Panc1 (cell line): ENCODE results near the gene RSPO4. TPM values are rescaled to one million over a fixed set of nuclear protein-coding genes. Genes with fewer than 3 reads are reported as not detected.

Source experiments
- ATAC-seq: fragments of 200-7000 bp; cut with Tn5 transposase; 2 replicates; pipeline ENCODE4 v1.9.1; 2020; ENCODE audit warnings: mild to moderate bottlenecking, moderate library complexity
- BruUV-seq: library from RNA; stranded (reverse); fragments of 400-500 nt; replicated peaks from 2 replicates; lab custom pipeline; 2021; lab: Mats Ljungman, UMichigan
- CTCF ChIA-PET: fragments of 300-600 bp; sonication (Branson Sonifier 250); formaldehyde crosslinking; loops from one replicate; lab custom pipeline; 2022; ENCODE audit warnings: antibody characterized with exemption; lab: Charles Lee
- POLR2A ChIA-PET: fragments of 300-600 bp; sonication (Branson Sonifier 250); formaldehyde crosslinking; loops from one replicate; lab custom pipeline; 2022; ENCODE audit warnings: antibody characterized with exemption; lab: Charles Lee
- DNase-seq: peaks from one replicate; pipeline ENCODE4 v3.0.0-alpha.2; 2010; ENCODE audit warnings: low read depth, low spot score
- H3K27ac ChIP-seq: 2 replicates; pipeline ENCODE4 v1.5.1; 2011; ENCODE audit warnings: mild to moderate bottlenecking, low read length, inconsistent platforms
- H3K27me3 ChIP-seq: fragments of 200-500 bp; sonication (Bioruptor generic); 2 replicates; pipeline ENCODE4 v1.6.0; 2014; ENCODE audit warnings: low read length, inconsistent platforms; ENCODE audit not compliant: control insufficient read depth, insufficient read depth
- H3K36me3 ChIP-seq: fragments of 200-500 bp; sonication (Bioruptor generic); 2 replicates; pipeline ENCODE4 v1.5.1; 2014; ENCODE audit warnings: inconsistent platforms, mild to moderate bottlenecking, low read length, moderate library complexity; ENCODE audit not compliant: control insufficient read depth, insufficient read depth
- H3K4me1 ChIP-seq: 2 replicates; pipeline ENCODE4 v1.5.1; 2011; ENCODE audit warnings: inconsistent platforms, mild to moderate bottlenecking, low read length, moderate library complexity; ENCODE audit not compliant: control insufficient read depth, insufficient read depth
- H3K4me3 ChIP-seq, 2 experiments: 2 replicates each; pipeline ENCODE4 v1.5.1; 2011 to 2012; ENCODE audit warnings: low read depth in 2 of 2, low read length in 2 of 2, mild to moderate bottlenecking in 2 of 2, inconsistent platforms in 1 of 2, moderate library complexity in 1 of 2
- H3K9me3 ChIP-seq: fragments of 200-500 bp; sonication (Bioruptor generic); 2 replicates; pipeline ENCODE4 v1.5.1; 2014; ENCODE audit warnings: low read depth, mild to moderate bottlenecking, inconsistent platforms, low read length, moderate library complexity; ENCODE audit not compliant: control insufficient read depth, insufficient read depth
- POLR2AphosphoS5 ChIP-seq: IDR thresholded peaks from 2 replicates; pipeline ENCODE4 v1.6.1; 2012; ENCODE audit warnings: mild to moderate bottlenecking, low read depth, low read length, moderate library complexity
- SIN3A ChIP-seq: IDR thresholded peaks from 2 replicates; pipeline ENCODE4 v1.6.1; 2012; ENCODE audit warnings: low read depth, mild to moderate bottlenecking, low read length, moderate library complexity, borderline replicate concordance; ENCODE audit not compliant: insufficient read depth
- TCF7L2 ChIP-seq: IDR thresholded peaks from 2 replicates; pipeline ENCODE4 v1.6.1; 2011; ENCODE audit warnings: mild to moderate bottlenecking, low read depth, low read length, inconsistent platforms
- in situ Hi-C: cut with HindIII; loops from 2 replicates; pipeline ENCODE4 v1.10.0; 2016; ENCODE audit warnings: low sequenced_read_pairs, low pct_unique_long_range_greater_than_20kb
- intact Hi-C: fragments of 100-400 bp; cut with micrococcal nuclease; formaldehyde crosslinking; loops from one replicate; pipeline ENCODE4 v1.10.0; 2022; ENCODE audit not compliant: unreplicated experiment
- total RNA-seq: library from RNA; stranded (reverse); gene quantifications from one replicate; pipeline ENCODE4 v1.2.1, GENCODE V29; 2021; ENCODE audit not compliant: unreplicated experiment
- TF ChIP-seq, protein P1 (sequence below): fragments of 450-650 bp; IDR thresholded peaks from 2 replicates; pipeline ENCODE4 v1.5.1; 2017; ENCODE audit warnings: mild to moderate bottlenecking
- TF ChIP-seq, protein P2 (sequence below), 2 experiments: IDR thresholded peaks; 2 replicates each; pipeline ENCODE4 v1.6.1; 2011 to 2012; ENCODE audit warnings: low read depth in 2 of 2, control low read depth in 1 of 2, low read length in 1 of 2, mild to moderate bottlenecking in 1 of 2, moderate library complexity in 1 of 2; ENCODE audit not compliant: insufficient read depth in 1 of 2

Gene RSPO4
- total RNA-seq, 1 experiment from 2014 or later = 0.54 TPM

DNA sequence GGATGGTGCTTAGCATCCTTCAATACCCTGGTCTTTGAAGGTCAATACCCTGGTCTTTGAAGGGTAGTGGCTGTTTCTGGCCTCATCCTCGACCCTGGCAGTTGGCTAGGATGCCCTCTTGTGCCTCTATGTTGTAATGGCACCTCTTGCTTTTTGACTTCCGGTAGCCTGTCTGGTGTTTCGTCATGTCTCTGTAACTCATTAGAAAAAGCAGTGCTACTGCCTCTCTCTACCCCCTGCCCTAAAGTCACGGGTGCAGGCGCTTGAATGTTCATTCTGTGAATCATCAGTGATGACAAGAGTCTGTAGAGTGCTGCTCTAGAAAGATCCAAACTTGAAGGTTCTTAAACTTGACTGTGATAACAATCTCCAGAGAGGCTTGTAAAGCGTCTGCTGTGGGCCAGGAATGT lies 28.3 kb downstream of the RSPO4 start:
- H3K9me3 ChIP-seq = no peaks in the 10 kb centered on the region
- H3K4me1 ChIP-seq = no peaks in the 10 kb centered on the region
- CTCF ChIA-PET = no interaction called here
- BruUV-seq = no TSS peak
- in situ Hi-C loops (no loop called here), intact Hi-C loops (no loop called here)
- ATAC-seq (0 out of 2 replicates have a peak, but pooled peaks have one; percentile 62), DNase-seq (peak; percentile 18)
- no peak overlapping the region for H3K4me3 ChIP-seq
- TF ChIP-seq, protein P1, sequence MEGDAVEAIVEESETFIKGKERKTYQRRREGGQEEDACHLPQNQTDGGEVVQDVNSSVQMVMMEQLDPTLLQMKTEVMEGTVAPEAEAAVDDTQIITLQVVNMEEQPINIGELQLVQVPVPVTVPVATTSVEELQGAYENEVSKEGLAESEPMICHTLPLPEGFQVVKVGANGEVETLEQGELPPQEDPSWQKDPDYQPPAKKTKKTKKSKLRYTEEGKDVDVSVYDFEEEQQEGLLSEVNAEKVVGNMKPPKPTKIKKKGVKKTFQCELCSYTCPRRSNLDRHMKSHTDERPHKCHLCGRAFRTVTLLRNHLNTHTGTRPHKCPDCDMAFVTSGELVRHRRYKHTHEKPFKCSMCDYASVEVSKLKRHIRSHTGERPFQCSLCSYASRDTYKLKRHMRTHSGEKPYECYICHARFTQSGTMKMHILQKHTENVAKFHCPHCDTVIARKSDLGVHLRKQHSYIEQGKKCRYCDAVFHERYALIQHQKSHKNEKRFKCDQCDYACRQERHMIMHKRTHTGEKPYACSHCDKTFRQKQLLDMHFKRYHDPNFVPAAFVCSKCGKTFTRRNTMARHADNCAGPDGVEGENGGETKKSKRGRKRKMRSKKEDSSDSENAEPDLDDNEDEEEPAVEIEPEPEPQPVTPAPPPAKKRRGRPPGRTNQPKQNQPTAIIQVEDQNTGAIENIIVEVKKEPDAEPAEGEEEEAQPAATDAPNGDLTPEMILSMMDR = peak; percentile 68
- TF ChIP-seq, protein P2, sequence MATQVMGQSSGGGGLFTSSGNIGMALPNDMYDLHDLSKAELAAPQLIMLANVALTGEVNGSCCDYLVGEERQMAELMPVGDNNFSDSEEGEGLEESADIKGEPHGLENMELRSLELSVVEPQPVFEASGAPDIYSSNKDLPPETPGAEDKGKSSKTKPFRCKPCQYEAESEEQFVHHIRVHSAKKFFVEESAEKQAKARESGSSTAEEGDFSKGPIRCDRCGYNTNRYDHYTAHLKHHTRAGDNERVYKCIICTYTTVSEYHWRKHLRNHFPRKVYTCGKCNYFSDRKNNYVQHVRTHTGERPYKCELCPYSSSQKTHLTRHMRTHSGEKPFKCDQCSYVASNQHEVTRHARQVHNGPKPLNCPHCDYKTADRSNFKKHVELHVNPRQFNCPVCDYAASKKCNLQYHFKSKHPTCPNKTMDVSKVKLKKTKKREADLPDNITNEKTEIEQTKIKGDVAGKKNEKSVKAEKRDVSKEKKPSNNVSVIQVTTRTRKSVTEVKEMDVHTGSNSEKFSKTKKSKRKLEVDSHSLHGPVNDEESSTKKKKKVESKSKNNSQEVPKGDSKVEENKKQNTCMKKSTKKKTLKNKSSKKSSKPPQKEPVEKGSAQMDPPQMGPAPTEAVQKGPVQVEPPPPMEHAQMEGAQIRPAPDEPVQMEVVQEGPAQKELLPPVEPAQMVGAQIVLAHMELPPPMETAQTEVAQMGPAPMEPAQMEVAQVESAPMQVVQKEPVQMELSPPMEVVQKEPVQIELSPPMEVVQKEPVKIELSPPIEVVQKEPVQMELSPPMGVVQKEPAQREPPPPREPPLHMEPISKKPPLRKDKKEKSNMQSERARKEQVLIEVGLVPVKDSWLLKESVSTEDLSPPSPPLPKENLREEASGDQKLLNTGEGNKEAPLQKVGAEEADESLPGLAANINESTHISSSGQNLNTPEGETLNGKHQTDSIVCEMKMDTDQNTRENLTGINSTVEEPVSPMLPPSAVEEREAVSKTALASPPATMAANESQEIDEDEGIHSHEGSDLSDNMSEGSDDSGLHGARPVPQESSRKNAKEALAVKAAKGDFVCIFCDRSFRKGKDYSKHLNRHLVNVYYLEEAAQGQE (IDR thresholded peaks at IDR 0.05; ENCODE audit: insufficient read depth in 1 of 2, low read depth in 2 of 2, low read length in 1 of 2) = no peak
- no peaks in the 10 kb centered on the region for H3K27me3 ChIP-seq
- POLR2A ChIA-PET = interaction anchor here (0.7 kb wide), 1 partner anchor 300 kb away, joined by 3 read pairs; no protein-coding TSS in a partner anchor
- H3K27ac ChIP-seq = no peak overlapping the region
- no peaks in the 10 kb centered on the region for H3K36me3 ChIP-seq

DNA sequence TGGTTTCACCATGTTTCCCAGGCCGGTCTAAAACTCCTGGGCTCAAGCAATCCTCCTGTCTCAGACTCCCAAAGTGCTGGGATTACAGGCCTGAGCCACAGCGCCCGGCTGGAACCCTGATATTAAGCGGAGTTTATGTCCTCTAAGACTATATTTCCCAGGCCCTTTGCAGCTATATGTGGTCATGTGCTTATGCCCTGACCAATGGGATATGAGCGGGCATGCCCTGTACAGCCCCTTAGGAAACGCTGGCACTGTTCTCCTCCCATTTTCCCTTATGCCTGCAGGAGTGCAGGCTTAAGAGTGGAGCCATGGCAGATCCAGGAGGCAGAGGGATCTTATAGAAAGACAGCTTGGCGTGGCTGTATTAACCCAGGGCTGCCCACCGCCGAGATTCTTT lies 29.9 kb downstream of the RSPO4 start:
- intact Hi-C loops = no loop called here

More for the DNA sequence above, 29.9 kb downstream of the RSPO4 start:
- no peaks in the 10 kb centered on the region for H3K9me3 ChIP-seq
- TF ChIP-seq SIN3A (no peak), TCF7L2 (no peak), POLR2AphosphoS5 (no peak)
- TF ChIP-seq, protein P2 (IDR thresholded peaks at IDR 0.05; ENCODE audit: insufficient read depth in 1 of 2, low read depth in 2 of 2, low read length in 1 of 2) = no peak
- TF ChIP-seq, protein P1 = no peak
- no TSS peak for BruUV-seq
- ATAC-seq (peak; percentile 69; the same call in 1 of the 2 replicates), DNase-seq (no peak)
- POLR2A ChIA-PET = no interaction called here
- H3K27ac ChIP-seq = no peak overlapping the region
- no peaks in the 10 kb centered on the region for H3K4me1 ChIP-seq
- CTCF ChIA-PET = no interaction called here
- H3K36me3 ChIP-seq = no peaks in the 10 kb centered on the region
- no peak overlapping the region for H3K4me3 ChIP-seq
- in situ Hi-C loops = no loop called here
- H3K27me3 ChIP-seq = 0 out of 2 replicates have a peak, but pooled peaks cover 2% of the 10 kb centered on the region
